ENCODE data around the gene UNC13D.

DNA sequence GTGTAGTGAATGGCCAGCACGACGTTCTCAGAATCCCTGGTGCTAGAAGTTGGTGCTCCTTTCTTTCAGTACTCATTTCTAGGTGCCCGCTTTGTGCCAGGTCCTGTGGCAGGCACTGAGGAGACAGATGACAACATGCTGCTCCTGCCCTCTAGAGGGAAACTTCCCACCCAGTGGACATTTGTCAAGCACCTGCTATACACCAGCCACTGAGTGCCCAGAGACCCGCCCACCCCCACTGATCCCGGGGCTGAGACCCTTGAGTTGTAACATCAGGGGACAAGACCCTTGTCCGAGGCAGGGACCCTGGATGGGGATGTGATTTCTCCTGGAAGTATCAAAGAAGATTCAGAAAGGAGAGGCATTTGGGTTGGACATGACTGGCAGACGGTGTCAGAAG is 25.1 kb downstream of the UNC13D start:
- TF ChIP-seq, protein P1, sequence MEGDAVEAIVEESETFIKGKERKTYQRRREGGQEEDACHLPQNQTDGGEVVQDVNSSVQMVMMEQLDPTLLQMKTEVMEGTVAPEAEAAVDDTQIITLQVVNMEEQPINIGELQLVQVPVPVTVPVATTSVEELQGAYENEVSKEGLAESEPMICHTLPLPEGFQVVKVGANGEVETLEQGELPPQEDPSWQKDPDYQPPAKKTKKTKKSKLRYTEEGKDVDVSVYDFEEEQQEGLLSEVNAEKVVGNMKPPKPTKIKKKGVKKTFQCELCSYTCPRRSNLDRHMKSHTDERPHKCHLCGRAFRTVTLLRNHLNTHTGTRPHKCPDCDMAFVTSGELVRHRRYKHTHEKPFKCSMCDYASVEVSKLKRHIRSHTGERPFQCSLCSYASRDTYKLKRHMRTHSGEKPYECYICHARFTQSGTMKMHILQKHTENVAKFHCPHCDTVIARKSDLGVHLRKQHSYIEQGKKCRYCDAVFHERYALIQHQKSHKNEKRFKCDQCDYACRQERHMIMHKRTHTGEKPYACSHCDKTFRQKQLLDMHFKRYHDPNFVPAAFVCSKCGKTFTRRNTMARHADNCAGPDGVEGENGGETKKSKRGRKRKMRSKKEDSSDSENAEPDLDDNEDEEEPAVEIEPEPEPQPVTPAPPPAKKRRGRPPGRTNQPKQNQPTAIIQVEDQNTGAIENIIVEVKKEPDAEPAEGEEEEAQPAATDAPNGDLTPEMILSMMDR (IDR thresholded peaks at IDR 0.05): no peak
- TF ChIP-seq POLR2A (IDR thresholded peaks at IDR 0.05) (no peak), POLR2AphosphoS5 (IDR thresholded peaks at IDR 0.05; ENCODE audit: insufficient read depth in 1 of 2, low read depth in 1 of 2) (no peak)
